ENCODE measurements around the gene LRRC49. TPM values are rescaled to one million over a fixed set of nuclear protein-coding genes. Genes with fewer than 3 reads are reported as not detected.
A peak's percentile ranks its signal among the peaks of the same experiment; 100 is the strongest.
"Not testable (repeated sequence)": the region's sequence is repeated elsewhere in the genome, so short reads cannot be mapped to it uniquely, and the experiment has no call there.

LRRC49 gene
- total and polyA plus RNA-seq, 4 donors, result 3.0 to 24.3 (median 7.4) TPM

- H3K27ac ChIP-seq (ENCODE audit: low read depth in 1 of 2, low read length in 1 of 2), result no peak overlapping the region
- TF ChIP-seq CTCF (IDR thresholded peaks at IDR 0.05; ENCODE audit: control extremely low read depth, extremely low read depth), result no peak
- WGBS, 2 donors, result 30 to 49% methylated on average over 1 of the region's 1 CpG
- H3K4me1 ChIP-seq (ENCODE audit: control insufficient read depth in 5 of 5, insufficient read depth in 5 of 5, low read length in 5 of 5), result peaks cover 0 to 2% (median 0%) of the 10 kb centered on the region in 5 donors
- H3K9ac ChIP-seq (ENCODE audit: insufficient read depth in 1 of 2, low read length in 2 of 2), result no peak overlapping the region
- H3K4me3 ChIP-seq, result no peak overlapping the region
- no peaks in the 10 kb centered on the region for H3K36me3 ChIP-seq (ENCODE audit: control insufficient read depth in 4 of 4, insufficient read depth in 4 of 4, low read length in 4 of 4)
- H3K27me3 ChIP-seq (ENCODE audit: control insufficient read depth in 3 of 3, insufficient read depth in 3 of 3, low read length in 2 of 3), result no peaks in the 10 kb centered on the region
- DNase-seq (peak in 1 of 3 donors; percentile 13), ATAC-seq (ENCODE audit: insufficient read depth, low FRiP score) (no peak)
- H3K9me3 ChIP-seq (ENCODE audit: control insufficient read depth in 4 of 4, insufficient read depth in 3 of 4, low read length in 3 of 4), result peaks cover 0 to 5% (median 2%) of the 10 kb centered on the region in 4 donors
Measured at GRCh38 chr15:70920981-70921696, 28.5 kb downstream of the LRRC49 start.

- Histone ChIP-seq H3K27ac (ENCODE audit: low read depth in 1 of 2, low read length in 1 of 2) (no peak overlapping the region), H3K4me3 (no peak overlapping the region), H3K9me3 (ENCODE audit: control insufficient read depth in 4 of 4, insufficient read depth in 3 of 4, low read length in 3 of 4) (peaks cover 0 to 5% (median under 1%) of the 10 kb centered on the region in 4 donors), H3K27me3 (ENCODE audit: control insufficient read depth in 3 of 3, insufficient read depth in 3 of 3, low read length in 2 of 3) (no peaks in the 10 kb centered on the region), H3K36me3 (ENCODE audit: control insufficient read depth in 4 of 4, insufficient read depth in 4 of 4, low read length in 4 of 4) (no peaks in the 10 kb centered on the region), H3K4me1 (ENCODE audit: control insufficient read depth in 5 of 5, insufficient read depth in 5 of 5, low read length in 5 of 5) (peaks cover 0 to 2% (median 0%) of the 10 kb centered on the region in 5 donors), H3K9ac (ENCODE audit: insufficient read depth in 1 of 2, low read length in 2 of 2) (no peak overlapping the region)
- no peak for DNase-seq
- whole genome bisulfite sequencing, 2 donors, result 96 to 99% methylated on average over 2 of the region's 2 CpGs
- no peak for TF ChIP-seq CTCF (IDR thresholded peaks at IDR 0.05; ENCODE audit: control extremely low read depth, extremely low read depth)
- ATAC-seq (ENCODE audit: insufficient read depth, low FRiP score), result no peak
Measured at GRCh38 chr15:70922119-70922518, 29.5 kb downstream of the LRRC49 start.

- no peaks in the 10 kb centered on the region for H3K27me3 ChIP-seq (ENCODE audit: control insufficient read depth in 3 of 3, insufficient read depth in 3 of 3, low read length in 2 of 3)
- H3K4me1 ChIP-seq (ENCODE audit: control insufficient read depth in 5 of 5, insufficient read depth in 5 of 5, low read length in 5 of 5), result peaks cover 0 to 2% (median 0%) of the 10 kb centered on the region in 5 donors
- WGBS, 2 donors, result 66 to 70% methylated on average over 2 of the region's 2 CpGs
- H3K36me3 ChIP-seq (ENCODE audit: control insufficient read depth in 4 of 4, insufficient read depth in 4 of 4, low read length in 4 of 4), result no peaks in the 10 kb centered on the region
- peaks cover 0 to 4% (median 0%) of the 10 kb centered on the region in 4 donors for H3K9me3 ChIP-seq (ENCODE audit: control insufficient read depth in 4 of 4, insufficient read depth in 3 of 4, low read length in 3 of 4)
- H3K27ac ChIP-seq (ENCODE audit: low read depth in 1 of 2, low read length in 1 of 2), result no peak overlapping the region
- ATAC-seq (ENCODE audit: insufficient read depth, low FRiP score) (no peak), DNase-seq (peak in 2 of 3 donors; percentile 67 to 79)
- TF ChIP-seq CTCF (IDR thresholded peaks at IDR 0.05; ENCODE audit: control extremely low read depth, extremely low read depth), result no peak
- H3K9ac ChIP-seq (ENCODE audit: insufficient read depth in 1 of 2, low read length in 2 of 2), result no peak overlapping the region
- no peak overlapping the region for H3K4me3 ChIP-seq
Measured at GRCh38 chr15:70923311-70924080, 30.9 kb downstream of the LRRC49 start.

GRCh38 chr15:70926914-70927313, 34.3 kb downstream of the LRRC49 start:
- WGBS, 2 donors, result 42 to 66% methylated on average over 1 of the region's 1 CpG
- not testable (repeated sequence) for DNase-seq; H3K27ac ChIP-seq (ENCODE audit: low read depth in 1 of 2, low read length in 1 of 2); H3K4me1 ChIP-seq (ENCODE audit: control insufficient read depth in 5 of 5, insufficient read depth in 5 of 5, low read length in 5 of 5); H3K9ac ChIP-seq (ENCODE audit: insufficient read depth in 1 of 2, low read length in 2 of 2); H3K27me3 ChIP-seq (ENCODE audit: control insufficient read depth in 3 of 3, insufficient read depth in 3 of 3, low read length in 2 of 3); H3K36me3 ChIP-seq (ENCODE audit: control insufficient read depth in 4 of 4, insufficient read depth in 4 of 4, low read length in 4 of 4); ATAC-seq (ENCODE audit: insufficient read depth, low FRiP score); H3K4me3 ChIP-seq; H3K9me3 ChIP-seq (ENCODE audit: control insufficient read depth in 4 of 4, insufficient read depth in 3 of 4, low read length in 3 of 4)

Data from lung (tissue), 12 donors.